ENCODE measurements around the gene SLC22A16. TPM values are rescaled to one million over a fixed set of nuclear protein-coding genes. Genes with fewer than 3 reads are reported as not detected.

The SLC22A16 gene
- total and polyA plus RNA-seq, 2 donors (not counting 3 experiments of a cell fraction or from before 2014, with no cell fraction given): not detected

GRCh38 chr6:110520992-110521543 lies 44.7 kb upstream of the SLC22A16 start:
- no peak overlapping the region for H3K4me3 ChIP-seq (replicated peaks in 1 of 3; ENCODE audit: insufficient read depth in 1 of 3, low read depth in 1 of 3, low read length in 3 of 3)
- DNase-seq (ENCODE audit: low read depth, low spot score) (no peak), FAIRE-seq (no peak)
- dilution Hi-C loops (cut with MboI; ENCODE audit: extremely low pct_ligation_motif_present, low sequenced_read_pairs): no loop called here
- intact Hi-C loops (cut with micrococcal nuclease): no loop called here
- no peak overlapping the region for H2AFZ ChIP-seq (ENCODE audit: low read depth, low read length)
- no peaks in the 10 kb centered on the region for H3K9me3 ChIP-seq (replicated peaks; ENCODE audit: control insufficient read depth, insufficient read depth, low read length)
- CTCF ChIA-PET: no interaction called here
- H3K27me3 ChIP-seq (ENCODE audit: control insufficient read depth in 2 of 2, insufficient read depth in 2 of 2, low read length in 2 of 2): peaks cover 17 to 24% of the 10 kb centered on the region in 2 experiments
- no peak overlapping the region for H3K27ac ChIP-seq (ENCODE audit: insufficient read depth, low read depth, low read length)
- TF ChIP-seq MAX (IDR thresholded peaks at IDR 0.05; ENCODE audit: insufficient read depth, insufficient read length) (no peak), POLR2AphosphoS5 (IDR thresholded peaks at IDR 0.05; ENCODE audit: insufficient read depth, low read depth, low read length) (no peak), EZH2 (IDR thresholded peaks at IDR 0.05; ENCODE audit: borderline replicate concordance, low read depth, low read length, severe bottlenecking) (no peak), JUN (IDR thresholded peaks at IDR 0.05; ENCODE audit: borderline replicate concordance, insufficient read depth, insufficient read length, low read depth) (no peak), GATA2 (IDR thresholded peaks at IDR 0.05; ENCODE audit: insufficient read depth, insufficient read length, low read depth, low read length) (no peak), MYC (IDR thresholded peaks at IDR 0.05; ENCODE audit: low read depth, low read length) (no peak), FOS (IDR thresholded peaks at IDR 0.05; ENCODE audit: borderline replicate concordance, insufficient read depth, low read length) (no peak), CTCF (IDR thresholded peaks at IDR 0.05; ENCODE audit: extremely low read depth in 1 of 2, insufficient read depth in 1 of 2, low read depth in 1 of 2, low read length in 2 of 2) (no peak), POLR2A (IDR thresholded peaks at IDR 0.05; ENCODE audit: low read depth, low read length) (no peak)
- no peaks in the 10 kb centered on the region for H4K20me1 ChIP-seq (replicated peaks; ENCODE audit: control insufficient read depth, extremely low read depth, insufficient read depth, low read length)
- H3K9me1 ChIP-seq (replicated peaks; ENCODE audit: control insufficient read depth, extremely low read depth, insufficient read depth, low read length): no peaks in the 10 kb centered on the region
- H3K4me1 ChIP-seq (ENCODE audit: control insufficient read depth, extremely low read depth, insufficient read depth, low read length): peaks cover 3% of the 10 kb centered on the region
- no peaks in the 10 kb centered on the region for H3K36me3 ChIP-seq (ENCODE audit: control insufficient read depth in 2 of 2, extremely low read depth in 1 of 2, insufficient read depth in 2 of 2, low read length in 2 of 2)
- H3K4me2 ChIP-seq (ENCODE audit: insufficient read depth, low read length): no peak overlapping the region
- POLR2A ChIA-PET: no interaction called here
- H3K9ac ChIP-seq (replicated peaks; ENCODE audit: extremely low read depth, insufficient read depth, low read length): no peak overlapping the region
- no peaks in the 10 kb centered on the region for H3K79me2 ChIP-seq (ENCODE audit: control insufficient read depth, insufficient read depth, low read length)
- no TSS peak for BruUV-seq (replicated peaks)
